ENCODE results near the gene CCNA1. TPM values are rescaled to one million over a fixed set of nuclear protein-coding genes. Genes with fewer than 3 reads are reported as not detected.

CCNA1 gene
- total RNA-seq (2014; rRNA removed; shearing (Covaris generic)): 0.97 and 3.4 TPM in 2 replicates

DNA sequence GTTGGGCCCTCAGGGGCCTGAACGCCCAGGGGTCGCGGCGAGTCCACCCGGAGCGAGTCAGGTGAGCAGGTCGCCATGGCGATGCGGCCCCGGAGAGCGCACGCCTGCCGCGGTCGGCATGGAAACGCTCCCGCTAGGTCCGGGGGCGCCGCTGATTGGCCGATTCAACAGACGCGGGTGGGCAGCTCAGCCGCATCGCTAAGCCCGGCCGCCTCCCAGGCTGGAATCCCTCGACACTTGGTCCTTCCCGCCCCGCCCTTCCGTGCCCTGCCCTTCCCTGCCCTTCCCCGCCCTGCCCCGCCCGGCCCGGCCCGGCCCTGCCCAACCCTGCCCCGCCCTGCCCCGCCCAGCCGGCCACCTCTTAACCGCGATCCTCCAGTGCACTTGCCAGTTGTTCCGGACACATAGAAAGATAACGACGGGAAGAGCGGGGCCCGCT lies at the start of gene CCNA1:
Gene CCNA1 (plus strand): TSS at position 390 of the 439 bp plus-strand sequence. CDS start 562 bp downstream, outside the sequence.
- DNase-seq: peak; percentile 93
- no peaks in the 10 kb centered on the region for H3K36me3 ChIP-seq (replicated peaks; ENCODE audit: control insufficient read depth, insufficient read depth, low read length)
- peak within 1 kb of the TSS; percentile 69 for H3K4me3 ChIP-seq (ENCODE audit: insufficient read depth, low read depth, low read length)
- H3K27me3 ChIP-seq (ENCODE audit: control insufficient read depth, insufficient read depth, low read length): peaks cover 41% of the 10 kb centered on the region

DNA sequence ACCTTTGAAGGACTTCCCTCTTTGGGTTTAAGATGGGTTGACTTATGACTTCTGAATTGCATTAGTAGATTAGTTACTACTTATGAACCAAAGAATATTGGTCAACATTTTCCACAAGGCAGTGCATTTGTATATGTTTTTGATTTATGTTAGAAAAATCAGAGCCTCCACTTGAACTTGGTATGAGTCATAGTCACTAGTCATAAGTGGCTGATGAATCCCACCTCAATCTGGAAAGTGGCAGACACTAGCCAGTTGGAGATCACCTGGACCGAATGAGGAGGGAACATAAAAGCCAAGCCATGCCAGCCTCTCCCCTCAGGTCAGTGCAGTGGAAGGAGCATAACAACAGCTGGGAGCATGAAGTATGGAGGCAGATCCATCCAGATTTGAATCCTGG lies 46.8 kb upstream of the CCNA1 start:
- DNase-seq: no peak
- Histone ChIP-seq H3K36me3 (replicated peaks; ENCODE audit: control insufficient read depth, insufficient read depth, low read length) (no peaks in the 10 kb centered on the region), H3K4me3 (ENCODE audit: insufficient read depth, low read depth, low read length) (no peak overlapping the region), H3K27me3 (ENCODE audit: control insufficient read depth, insufficient read depth, low read length) (no peaks in the 10 kb centered on the region)

DNA sequence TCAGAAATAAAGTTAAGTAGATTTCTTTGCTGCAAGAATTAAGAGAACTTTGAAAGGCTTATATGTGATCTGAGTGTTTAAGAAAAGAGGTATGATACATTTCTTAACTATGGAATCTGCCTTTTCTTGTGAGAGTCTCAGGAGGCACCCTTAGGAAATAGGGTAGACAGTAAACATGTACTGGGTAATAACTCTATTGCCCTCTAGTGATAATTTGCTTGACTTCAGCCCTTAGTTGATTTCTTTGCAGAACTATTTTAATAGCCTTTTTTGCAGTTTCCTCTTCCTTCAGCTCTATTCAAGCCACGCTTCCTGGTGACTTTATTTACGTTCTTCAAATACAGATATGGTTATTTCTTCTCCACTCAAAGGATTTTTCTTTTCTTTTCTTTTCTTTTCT lies 37.0 kb upstream of the CCNA1 start:
- DNase-seq: peak; percentile 29
- Histone ChIP-seq H3K4me3 (ENCODE audit: insufficient read depth, low read depth, low read length) (no peak overlapping the region), H3K36me3 (replicated peaks; ENCODE audit: control insufficient read depth, insufficient read depth, low read length) (no peaks in the 10 kb centered on the region), H3K27me3 (ENCODE audit: control insufficient read depth, insufficient read depth, low read length) (no peaks in the 10 kb centered on the region)

DNA sequence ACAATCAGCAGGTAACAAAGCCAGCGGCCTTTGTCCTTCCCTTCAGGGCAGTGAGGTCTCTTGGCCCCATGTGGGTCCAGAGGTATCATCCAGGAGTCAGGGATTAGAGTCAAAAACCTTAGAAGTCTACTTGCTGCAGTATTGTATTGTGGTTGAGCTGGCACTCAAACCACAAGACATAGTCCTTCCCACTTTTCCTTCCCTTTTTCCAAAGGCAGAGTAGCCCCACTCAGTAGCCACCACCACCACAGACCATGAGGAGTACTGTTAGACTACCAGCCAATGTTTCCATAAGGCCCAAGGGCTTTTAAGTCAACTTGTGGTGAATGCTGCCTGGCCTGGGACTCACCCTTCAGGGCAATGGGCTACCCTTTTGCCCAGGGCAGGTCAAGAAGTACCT lies 27.1 kb upstream of the CCNA1 start:
- Histone ChIP-seq H3K27me3 (ENCODE audit: control insufficient read depth, insufficient read depth, low read length) (no peaks in the 10 kb centered on the region), H3K4me3 (ENCODE audit: insufficient read depth, low read depth, low read length) (no peak overlapping the region), H3K36me3 (replicated peaks; ENCODE audit: control insufficient read depth, insufficient read depth, low read length) (no peaks in the 10 kb centered on the region)
- no peak for DNase-seq

DNA sequence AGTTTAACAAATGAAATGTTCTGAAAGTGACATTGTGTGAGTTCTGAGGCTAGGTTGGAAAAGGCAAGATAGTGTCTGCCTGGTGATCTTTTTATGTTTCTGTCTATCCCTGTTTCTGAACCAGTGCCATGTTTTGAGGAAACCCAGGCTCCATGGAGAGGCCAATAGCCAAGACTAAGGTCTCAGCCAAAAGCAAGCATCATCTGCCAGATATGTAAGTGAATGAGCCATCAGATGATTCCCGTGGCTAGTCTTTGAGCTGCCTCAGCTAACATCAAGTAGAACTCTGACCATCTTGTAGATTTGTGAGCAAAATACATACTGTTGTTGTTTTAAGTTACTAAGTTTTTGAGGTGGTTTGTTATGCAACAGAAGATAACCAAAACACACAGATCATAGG lies 19.6 kb upstream of the CCNA1 start:
- no peaks in the 10 kb centered on the region for H3K27me3 ChIP-seq (ENCODE audit: control insufficient read depth, insufficient read depth, low read length)
- no peaks in the 10 kb centered on the region for H3K36me3 ChIP-seq (replicated peaks; ENCODE audit: control insufficient read depth, insufficient read depth, low read length)
- no peak overlapping the region for H3K4me3 ChIP-seq (ENCODE audit: insufficient read depth, low read depth, low read length)
- DNase-seq: no peak

DNA sequence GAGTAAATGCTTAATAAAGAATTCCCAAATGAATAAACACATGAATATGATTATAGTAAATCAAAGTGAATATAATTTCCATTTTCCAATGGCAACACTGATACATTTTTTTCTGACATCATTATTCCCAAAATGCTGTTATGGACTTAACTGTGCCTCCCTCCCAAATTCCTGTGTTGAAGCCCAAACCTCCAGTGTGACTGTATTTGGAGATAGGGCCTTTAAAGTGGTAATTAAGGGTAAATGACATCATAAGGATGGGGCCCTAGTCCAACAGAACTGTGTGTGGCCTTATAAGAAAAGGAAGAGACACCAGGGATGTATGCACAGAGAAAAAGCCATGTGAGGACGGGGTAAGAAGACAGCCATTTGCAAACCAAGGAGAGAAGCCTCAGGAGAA lies 19.1 kb upstream of the CCNA1 start:
- no peak for DNase-seq
- Histone ChIP-seq H3K4me3 (ENCODE audit: insufficient read depth, low read depth, low read length) (no peak overlapping the region), H3K36me3 (replicated peaks; ENCODE audit: control insufficient read depth, insufficient read depth, low read length) (no peaks in the 10 kb centered on the region), H3K27me3 (ENCODE audit: control insufficient read depth, insufficient read depth, low read length) (no peaks in the 10 kb centered on the region)

DNA sequence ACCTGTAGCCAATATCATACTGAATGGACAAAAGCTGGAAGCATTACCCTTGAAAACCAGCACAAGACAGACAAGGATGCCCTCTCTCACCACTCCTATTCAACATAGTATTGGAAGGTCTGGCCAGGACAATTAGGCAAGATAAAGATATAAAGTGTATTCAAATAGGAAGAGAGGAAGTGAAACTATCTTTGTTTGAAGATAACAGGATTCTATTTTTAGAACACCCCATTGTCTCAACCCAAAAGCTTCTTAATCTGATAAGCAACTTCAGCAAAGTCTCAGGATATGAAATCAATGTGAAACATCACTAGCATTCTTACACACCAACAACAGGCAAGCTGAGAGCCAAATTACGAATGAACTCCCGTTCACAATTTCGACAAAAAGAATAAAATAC lies 17.8 kb upstream of the CCNA1 start:
- H3K27me3 ChIP-seq (ENCODE audit: control insufficient read depth, insufficient read depth, low read length): no peaks in the 10 kb centered on the region
- no peak overlapping the region for H3K4me3 ChIP-seq (ENCODE audit: insufficient read depth, low read depth, low read length)
- H3K36me3 ChIP-seq (replicated peaks; ENCODE audit: control insufficient read depth, insufficient read depth, low read length): no peaks in the 10 kb centered on the region
- DNase-seq: no peak

DNA sequence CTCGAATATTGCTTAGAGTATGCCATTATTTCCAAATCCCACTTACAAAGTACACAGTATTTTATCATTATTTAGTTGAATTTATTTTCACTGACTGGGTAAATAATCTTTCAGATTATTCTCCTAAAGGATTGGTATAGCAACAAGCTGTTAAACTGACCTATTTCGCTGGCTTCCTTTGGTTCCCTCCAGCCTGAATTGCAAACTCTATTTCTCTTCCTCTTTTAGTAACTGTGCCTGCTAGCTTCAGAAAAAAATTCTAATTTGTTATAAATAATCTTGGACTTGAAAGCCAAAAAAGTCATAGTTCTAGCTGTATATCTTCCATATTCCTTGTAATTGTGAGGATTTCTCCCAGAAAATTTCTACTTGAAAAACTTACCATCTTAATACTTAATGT lies 15.0 kb upstream of the CCNA1 start:
- DNase-seq: no peak
- no peaks in the 10 kb centered on the region for H3K36me3 ChIP-seq (replicated peaks; ENCODE audit: control insufficient read depth, insufficient read depth, low read length)
- no peaks in the 10 kb centered on the region for H3K27me3 ChIP-seq (ENCODE audit: control insufficient read depth, insufficient read depth, low read length)
- H3K4me3 ChIP-seq (ENCODE audit: insufficient read depth, low read depth, low read length): no peak overlapping the region

DNA sequence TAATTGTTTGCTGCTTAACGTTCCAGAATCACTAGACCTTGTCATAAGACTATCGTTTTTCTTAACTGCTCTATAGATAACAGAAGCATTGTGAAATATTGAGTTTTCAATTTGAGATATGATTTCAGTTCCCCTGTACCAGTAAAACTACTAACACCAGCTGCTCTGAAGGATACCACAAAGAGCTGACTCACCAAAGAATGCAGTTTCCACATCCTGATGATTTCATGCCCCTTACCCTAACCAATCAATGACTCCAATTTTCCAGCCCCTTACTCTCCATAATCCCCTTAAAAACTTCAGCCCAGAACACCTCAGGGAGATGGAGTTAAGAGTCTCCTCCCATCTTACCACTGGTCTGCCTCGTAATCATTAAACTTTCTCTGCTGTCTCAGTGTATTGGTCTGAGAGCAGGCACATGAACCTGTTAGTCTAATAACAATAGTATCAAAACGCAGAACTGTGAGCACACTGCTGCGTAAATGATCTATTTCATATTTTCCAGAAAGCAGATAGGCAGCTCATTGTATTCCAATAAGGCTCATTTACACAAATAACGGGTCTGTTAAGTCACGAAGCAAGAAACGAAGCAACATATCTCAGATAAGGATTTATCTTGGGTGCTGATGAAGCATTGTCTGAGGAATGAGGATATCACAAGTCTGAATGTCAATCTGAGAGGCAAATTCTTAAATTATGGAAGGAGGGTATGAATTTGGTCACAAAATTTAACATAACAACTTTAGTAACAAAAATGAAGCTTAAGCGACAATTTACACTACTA lies 14.1 kb upstream of the CCNA1 start:
- Histone ChIP-seq H3K36me3 (replicated peaks; ENCODE audit: control insufficient read depth, insufficient read depth, low read length) (no peaks in the 10 kb centered on the region), H3K27me3 (ENCODE audit: control insufficient read depth, insufficient read depth, low read length) (no peaks in the 10 kb centered on the region), H3K4me3 (ENCODE audit: insufficient read depth, low read depth, low read length) (no peak overlapping the region)
- DNase-seq: no peak

DNA sequence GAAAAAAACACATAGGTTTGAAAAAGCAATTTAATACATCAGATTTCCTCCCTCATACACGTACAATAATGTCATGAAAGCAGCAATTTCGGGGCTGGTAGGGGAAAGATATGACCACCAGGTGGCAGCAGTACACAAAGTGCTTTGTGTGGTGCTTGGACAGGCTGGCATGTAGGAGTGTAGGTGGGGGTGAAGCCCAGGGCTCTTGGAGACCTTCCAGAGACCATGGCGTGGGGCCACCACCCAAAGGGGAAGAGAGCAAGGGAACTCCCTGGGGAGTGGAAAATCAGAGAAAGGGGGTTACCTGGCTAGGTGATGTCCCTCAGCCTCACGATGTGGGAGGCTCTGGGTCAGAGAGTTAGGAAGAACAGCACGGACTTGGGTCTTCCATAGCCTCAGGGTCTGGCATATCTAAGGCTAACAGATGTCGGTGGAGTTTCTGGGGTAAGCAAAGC lies 11.8 kb upstream of the CCNA1 start:
- Histone ChIP-seq H3K36me3 (replicated peaks; ENCODE audit: control insufficient read depth, insufficient read depth, low read length) (no peaks in the 10 kb centered on the region), H3K27me3 (ENCODE audit: control insufficient read depth, insufficient read depth, low read length) (no peaks in the 10 kb centered on the region), H3K4me3 (ENCODE audit: insufficient read depth, low read depth, low read length) (no peak overlapping the region)
- peak; percentile 75 for DNase-seq

DNA sequence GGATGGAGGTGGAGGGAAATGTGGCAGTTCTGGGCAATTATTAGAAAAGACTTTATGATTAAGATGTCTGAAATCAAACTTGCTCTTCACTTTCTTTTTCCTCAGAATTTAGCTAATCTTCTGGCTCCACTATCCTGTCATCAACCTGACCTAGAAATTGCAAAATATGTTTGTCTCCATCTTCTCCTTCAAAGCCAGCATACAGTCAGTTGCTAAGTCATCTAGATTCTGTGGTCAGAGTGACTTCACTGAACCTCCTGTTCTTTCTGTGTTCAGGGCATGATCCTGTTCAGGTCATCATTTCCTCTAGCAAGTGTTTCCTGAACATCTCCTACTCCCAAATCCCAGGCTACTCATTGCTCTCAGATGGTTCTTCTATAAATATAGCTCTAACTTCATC lies 10.8 kb upstream of the CCNA1 start:
- no peak for DNase-seq
- no peaks in the 10 kb centered on the region for H3K36me3 ChIP-seq (replicated peaks; ENCODE audit: control insufficient read depth, insufficient read depth, low read length)
- H3K4me3 ChIP-seq (ENCODE audit: insufficient read depth, low read depth, low read length): no peak overlapping the region
- no peaks in the 10 kb centered on the region for H3K27me3 ChIP-seq (ENCODE audit: control insufficient read depth, insufficient read depth, low read length)

DNA sequence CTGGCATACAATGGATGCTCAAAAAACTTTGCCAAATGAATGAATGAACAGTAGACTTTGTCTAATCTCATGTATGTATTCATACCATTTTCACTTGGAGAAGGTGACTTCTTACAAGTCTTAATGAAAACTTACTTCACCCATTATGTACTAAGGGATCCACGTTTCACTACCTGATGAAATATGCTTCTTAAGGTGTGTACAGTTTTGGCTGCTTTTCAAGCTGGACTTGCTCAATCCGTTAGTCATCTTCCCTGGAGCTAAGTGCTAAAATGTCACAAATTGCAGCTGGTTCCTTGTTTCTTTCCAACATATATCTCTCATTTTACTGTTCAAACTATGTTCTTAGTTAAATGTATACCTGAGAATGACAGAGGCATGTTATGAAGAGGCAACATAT lies 4.2 kb upstream of the CCNA1 start:
- no peak overlapping the region for H3K4me3 ChIP-seq (ENCODE audit: insufficient read depth, low read depth, low read length)
- peaks cover 35% of the 10 kb centered on the region for H3K27me3 ChIP-seq (ENCODE audit: control insufficient read depth, insufficient read depth, low read length)
- H3K36me3 ChIP-seq (replicated peaks; ENCODE audit: control insufficient read depth, insufficient read depth, low read length): no peaks in the 10 kb centered on the region
- no peak for DNase-seq

DNA sequence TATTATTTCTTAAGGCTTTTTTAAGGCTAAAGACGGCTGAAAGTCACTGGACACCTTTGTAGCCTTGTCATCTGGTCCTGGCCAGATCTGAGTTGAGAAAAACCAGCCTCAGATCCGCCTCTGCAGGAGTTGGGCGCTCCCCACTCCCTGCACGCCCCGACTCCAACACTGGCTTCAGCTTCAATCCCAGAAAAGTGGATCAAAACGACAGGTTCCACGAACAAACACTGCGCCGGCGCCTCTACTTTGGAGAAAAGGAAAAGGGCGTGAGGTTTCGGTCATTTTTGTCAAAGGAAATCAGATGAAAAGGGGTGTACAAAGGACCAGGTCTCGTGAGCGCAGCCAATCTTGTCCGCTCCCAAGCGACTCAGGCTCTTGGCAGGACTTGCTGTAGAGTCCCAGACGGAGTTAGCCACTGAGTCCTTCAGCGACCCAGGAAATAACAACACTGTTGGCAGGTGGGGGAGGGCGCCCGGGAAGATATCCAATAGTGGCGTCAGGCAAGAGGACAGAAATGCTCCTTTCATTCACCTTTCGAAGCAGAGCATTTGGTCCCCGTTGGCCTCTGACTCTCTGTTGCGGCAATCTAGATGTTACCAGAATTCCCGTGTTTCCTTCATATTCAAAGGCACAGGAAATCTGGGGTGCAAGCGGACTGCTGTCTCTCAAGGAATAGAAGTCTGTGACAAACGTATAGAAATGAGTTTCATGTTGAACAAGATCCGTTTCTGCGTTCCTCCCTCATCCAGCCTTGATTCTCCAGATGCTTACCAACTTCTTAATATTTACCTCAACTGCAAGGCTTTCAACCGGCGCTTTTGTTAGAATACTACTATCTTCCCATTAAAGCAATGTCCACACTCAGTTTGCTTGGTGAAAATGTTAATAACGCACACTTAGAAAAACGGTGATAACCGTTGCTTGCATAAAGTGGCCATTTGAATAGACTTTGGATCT lies 1.8 kb upstream of the CCNA1 start:
- Histone ChIP-seq H3K4me3 (ENCODE audit: insufficient read depth, low read depth, low read length) (peak overlapping the region; percentile 23), H3K36me3 (replicated peaks; ENCODE audit: control insufficient read depth, insufficient read depth, low read length) (no peaks in the 10 kb centered on the region), H3K27me3 (ENCODE audit: control insufficient read depth, insufficient read depth, low read length) (peaks cover 41% of the 10 kb centered on the region)
- peak; percentile 43 for DNase-seq

DNA sequence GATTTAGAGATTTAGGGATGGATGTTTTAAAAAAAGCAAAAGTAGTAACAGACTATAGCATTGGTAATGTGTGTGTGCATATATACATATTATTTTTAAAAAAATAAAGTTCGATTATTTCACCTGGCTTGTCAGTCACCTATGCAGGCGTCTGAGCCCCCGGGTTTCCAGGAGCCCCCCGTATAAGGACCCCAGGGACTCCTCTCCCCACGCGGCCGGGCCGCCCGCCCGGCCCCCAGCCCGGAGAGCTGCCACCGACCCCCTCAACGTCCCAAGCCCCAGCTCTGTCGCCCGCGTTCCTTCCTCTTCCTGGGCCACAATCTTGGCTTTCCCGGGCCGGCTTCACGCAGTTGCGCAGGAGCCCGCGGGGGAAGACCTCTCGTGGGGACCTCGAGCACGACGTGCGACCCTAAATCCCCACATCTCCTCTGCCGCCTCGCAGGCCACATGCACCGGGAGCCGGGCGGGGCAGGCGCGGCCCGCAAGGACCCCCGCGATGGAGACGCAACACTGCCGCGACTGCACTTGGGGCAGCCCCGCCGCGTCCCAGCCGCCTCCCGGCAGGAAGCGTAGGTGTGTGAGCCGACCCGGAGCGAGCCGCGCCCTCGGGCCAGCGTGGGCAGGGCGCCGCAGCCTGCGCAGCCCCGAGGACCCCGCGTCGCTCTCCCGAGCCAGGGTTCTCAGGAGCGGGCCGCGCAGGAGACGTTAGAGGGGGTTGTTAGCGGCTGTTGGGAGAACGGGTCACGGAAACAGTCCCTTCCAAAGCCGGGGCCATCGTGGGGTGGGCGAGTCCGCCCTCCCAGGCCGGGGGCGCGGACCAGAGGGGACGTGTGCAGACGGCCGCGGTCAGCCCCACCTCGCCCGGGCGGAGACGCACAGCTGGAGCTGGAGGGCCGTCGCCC lies 840 bp upstream of the CCNA1 start:
- H3K36me3 ChIP-seq (replicated peaks; ENCODE audit: control insufficient read depth, insufficient read depth, low read length): no peaks in the 10 kb centered on the region
- peak overlapping the region; percentile 69 for H3K4me3 ChIP-seq (ENCODE audit: insufficient read depth, low read depth, low read length)
- peak; percentile 67 for DNase-seq
- peaks cover 41% of the 10 kb centered on the region for H3K27me3 ChIP-seq (ENCODE audit: control insufficient read depth, insufficient read depth, low read length)
